Mesendoderm (in vitro differentiated cells): ENCODE results near the gene SERINC4.
"Not testable (repeated sequence)": the region's sequence is repeated elsewhere in the genome, so short reads cannot be mapped to it uniquely, and the experiment has no call there.

Source experiments
- DNase-seq: peaks from one replicate; pipeline ENCODE4 v3.0.0; 2013
- H2AK5ac ChIP-seq: 2 replicates; pipeline ENCODE4 v1.6.1; 2013; ENCODE audit warnings: low read length, inconsistent platforms
- H2BK120ac ChIP-seq: 2 replicates; pipeline ENCODE4 v1.6.1; 2013; ENCODE audit warnings: low read depth, mild to moderate bottlenecking, low read length, moderate library complexity, mixed read lengths
- H2BK15ac ChIP-seq: replicated peaks from 2 replicates; pipeline ENCODE4 v1.6.1; 2013; ENCODE audit warnings: low read depth, mild to moderate bottlenecking, moderate library complexity
- H2BK5ac ChIP-seq: 2 replicates; pipeline ENCODE4 v1.6.1; 2013; ENCODE audit warnings: low read length, inconsistent platforms
- H3K18ac ChIP-seq: 2 replicates; pipeline ENCODE4 v1.6.1; 2013; ENCODE audit warnings: mild to moderate bottlenecking, low read length, mixed read lengths
- H3K23ac ChIP-seq: one replicate; pipeline ENCODE4 v1.6.1; 2013; ENCODE audit warnings: low read length
- H3K27ac ChIP-seq: 2 replicates; pipeline ENCODE4 v1.5.1; 2013; ENCODE audit warnings: low read depth, mild to moderate bottlenecking, inconsistent platforms, low read length, moderate library complexity
- H3K27me3 ChIP-seq: 2 replicates; pipeline ENCODE4 v1.6.1; 2013; ENCODE audit warnings: low read length, control low read depth, mild to moderate bottlenecking, inconsistent platforms; ENCODE audit not compliant: insufficient read depth, poor library complexity
- H3K36me3 ChIP-seq: 2 replicates; pipeline ENCODE4 v1.6.1; 2013; ENCODE audit warnings: low read length, inconsistent platforms; ENCODE audit not compliant: control insufficient read depth, insufficient read depth
- H3K4ac ChIP-seq: one replicate; pipeline ENCODE4 v1.6.1; 2013; ENCODE audit warnings: low read depth, mild to moderate bottlenecking, low read length, moderate library complexity
- H3K4me1 ChIP-seq: 2 replicates; pipeline ENCODE4 v1.6.1; 2013; ENCODE audit warnings: low read depth, low read length, inconsistent platforms; ENCODE audit not compliant: control insufficient read depth
- H3K4me2 ChIP-seq: 2 replicates; pipeline ENCODE4 v1.6.1; 2013; ENCODE audit warnings: low read length
- H3K4me3 ChIP-seq: 2 replicates; pipeline ENCODE4 v1.5.1; 2013; ENCODE audit warnings: mild to moderate bottlenecking, low read length
- H3K56ac ChIP-seq: one replicate; pipeline ENCODE4 v1.6.1; 2013; ENCODE audit warnings: low read length
- H3K79me1 ChIP-seq: 2 replicates; pipeline ENCODE4 v1.6.1; 2013; ENCODE audit warnings: low read length, inconsistent platforms
- H3K79me2 ChIP-seq: 2 replicates; pipeline ENCODE4 v1.6.1; 2013; ENCODE audit warnings: mild to moderate bottlenecking, low read length; ENCODE audit not compliant: control insufficient read depth, insufficient read depth
- H3K9ac ChIP-seq: 2 replicates; pipeline ENCODE4 v1.6.1; 2013; ENCODE audit warnings: low read length, inconsistent platforms
- H4K5ac ChIP-seq: one replicate; pipeline ENCODE4 v1.6.1; 2013; ENCODE audit warnings: low read length
- H4K8ac ChIP-seq: one replicate; pipeline ENCODE4 v1.6.1; 2013; ENCODE audit warnings: low read depth, mild to moderate bottlenecking, control low read depth, low read length, moderate library complexity
- WGBS: extraction: QIAGEN DNeasy Blood & Tissue Kit; methylation state at CpG from one replicate; pipeline ENCODE4 v1.1.7; 2013; ENCODE audit warnings: low lambda C conversion rate, missing lambda C conversion rate; ENCODE audit not compliant: insufficient coverage; ENCODE audit errors: extremely low coverage; 5-methylcytosine and 5-hydroxymethylcytosine counted together

Gene SERINC4

DNA sequence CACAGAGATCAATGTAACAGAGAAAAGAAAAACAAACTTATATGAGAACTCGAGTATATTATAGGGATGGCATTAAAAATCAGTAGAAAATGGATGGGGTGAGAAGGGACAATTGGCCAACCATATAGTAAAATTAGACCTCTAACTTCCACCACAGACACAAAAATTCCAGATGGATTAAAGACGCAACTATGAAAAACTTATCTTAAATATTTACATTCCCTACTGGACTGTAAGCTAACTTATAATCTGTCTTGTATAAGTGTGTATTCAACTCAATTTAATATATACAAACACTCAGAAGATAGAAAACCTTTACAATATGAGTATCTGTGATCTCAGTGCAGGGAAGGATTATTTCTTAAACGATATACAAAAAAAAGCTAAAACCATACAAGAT, 21.5 kb upstream of the SERINC4 start:
- H3K27me3 ChIP-seq, result no peaks in the 10 kb centered on the region
- no peak overlapping the region for H2BK120ac ChIP-seq
- H3K9ac ChIP-seq, result no peak overlapping the region
- no peaks in the 10 kb centered on the region for H3K4me1 ChIP-seq
- DNase-seq, result no peak
- peaks cover 8% of the 10 kb centered on the region for H3K79me2 ChIP-seq
- no peak overlapping the region for H3K18ac ChIP-seq
- no CpG with 5 or more reads among the region's 3 CpGs for WGBS
- no peak overlapping the region for H2AK5ac ChIP-seq
- no peak overlapping the region for H2BK5ac ChIP-seq
- H3K4me2 ChIP-seq, result no peak overlapping the region
- no peak overlapping the region for H4K5ac ChIP-seq
- H3K36me3 ChIP-seq, result no peaks in the 10 kb centered on the region
- no peak overlapping the region for H3K56ac ChIP-seq
- peaks cover 1% of the 10 kb centered on the region for H3K79me1 ChIP-seq
- H3K23ac ChIP-seq, result no peak overlapping the region
- no peak overlapping the region for H3K27ac ChIP-seq
- H3K4me3 ChIP-seq, result no peak overlapping the region
- H4K8ac ChIP-seq, result no peak overlapping the region
- H3K4ac ChIP-seq, result no peak overlapping the region
- no peak overlapping the region for H2BK15ac ChIP-seq

DNA sequence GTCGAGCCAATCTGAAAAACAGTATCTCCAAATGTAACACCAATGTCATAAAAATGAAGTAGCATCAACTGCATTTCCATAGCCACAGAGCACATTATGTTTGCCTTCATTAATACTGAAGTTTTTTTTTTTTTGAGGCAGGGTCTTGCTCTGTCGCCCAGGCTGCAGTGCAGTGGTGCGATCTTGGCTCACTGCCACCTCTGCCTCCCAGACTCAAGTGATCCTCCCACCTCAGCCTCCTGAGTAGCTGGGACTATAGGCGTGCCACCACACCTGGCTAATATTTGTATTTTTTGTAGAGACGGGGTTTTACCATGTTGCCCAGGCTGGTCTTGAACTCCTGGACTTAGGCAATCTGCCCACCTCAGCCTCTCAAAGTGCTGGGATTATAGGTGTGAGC, 15.0 kb upstream of the SERINC4 start:
- H2BK15ac ChIP-seq, H4K8ac ChIP-seq, H3K79me2 ChIP-seq, H3K79me1 ChIP-seq, H3K23ac ChIP-seq, H3K56ac ChIP-seq, H3K27me3 ChIP-seq, H3K27ac ChIP-seq, DNase-seq, H3K36me3 ChIP-seq, H3K4me2 ChIP-seq, H2BK120ac ChIP-seq, H3K9ac ChIP-seq, H2BK5ac ChIP-seq, H4K5ac ChIP-seq, H2AK5ac ChIP-seq, H3K4me3 ChIP-seq, H3K4ac ChIP-seq, H3K18ac ChIP-seq, H3K4me1 ChIP-seq: not testable (repeated sequence)
- no CpG with 5 or more reads among the region's 5 CpGs for WGBS

DNA sequence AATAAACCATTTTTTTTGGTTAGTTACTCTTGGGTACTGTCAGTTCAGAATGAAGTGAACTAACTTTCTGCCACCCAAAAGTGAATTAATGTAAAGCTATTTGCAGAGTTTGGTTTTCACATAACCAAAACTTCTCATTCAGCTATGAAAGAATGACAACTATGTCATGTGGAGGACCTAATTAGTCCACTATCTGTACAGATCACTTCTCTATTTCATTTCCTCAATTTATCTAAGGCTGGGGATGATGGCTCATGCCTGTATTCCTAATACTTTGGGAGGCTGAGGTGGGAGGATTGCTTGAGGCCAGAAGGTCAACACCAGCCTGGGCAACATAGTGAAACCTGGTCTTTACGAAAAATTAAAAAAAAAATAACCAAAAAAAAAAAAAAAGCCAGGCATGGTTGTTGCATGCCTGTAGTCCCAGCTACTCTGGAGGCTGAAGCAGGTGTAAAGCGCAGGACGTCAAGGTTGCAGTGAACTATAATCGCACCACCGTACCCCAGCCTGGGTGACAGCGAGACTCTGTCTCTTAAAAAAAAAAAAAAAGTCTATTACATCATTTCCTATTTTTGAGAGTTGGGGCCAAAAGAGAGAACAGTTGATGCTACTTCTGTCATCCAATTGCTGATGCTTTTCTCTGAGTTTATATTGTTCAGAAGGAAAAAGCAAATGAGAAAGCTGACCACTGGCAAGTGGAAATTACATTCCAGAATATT, 9.1 kb upstream of the SERINC4 start:
- H3K4me2 ChIP-seq, result no peak overlapping the region
- no peak overlapping the region for H3K56ac ChIP-seq
- no peak overlapping the region for H2BK15ac ChIP-seq
- no peaks in the 10 kb centered on the region for H3K79me1 ChIP-seq
- no peaks in the 10 kb centered on the region for H3K4me1 ChIP-seq
- no peak overlapping the region for H4K8ac ChIP-seq
- no peaks in the 10 kb centered on the region for H3K27me3 ChIP-seq
- no peak overlapping the region for H3K23ac ChIP-seq
- H2BK120ac ChIP-seq, result no peak overlapping the region
- peaks cover 8% of the 10 kb centered on the region for H3K36me3 ChIP-seq
- H3K9ac ChIP-seq, result no peak overlapping the region
- no peak overlapping the region for H2AK5ac ChIP-seq
- H2BK5ac ChIP-seq, result no peak overlapping the region
- no peak overlapping the region for H3K18ac ChIP-seq
- H3K79me2 ChIP-seq, result no peaks in the 10 kb centered on the region
- no peak for DNase-seq
- no peak overlapping the region for H4K5ac ChIP-seq
- H3K27ac ChIP-seq, result no peak overlapping the region
- H3K4me3 ChIP-seq, result no peak overlapping the region
- WGBS, result no CpG with 5 or more reads among the region's 6 CpGs
- no peak overlapping the region for H3K4ac ChIP-seq

DNA sequence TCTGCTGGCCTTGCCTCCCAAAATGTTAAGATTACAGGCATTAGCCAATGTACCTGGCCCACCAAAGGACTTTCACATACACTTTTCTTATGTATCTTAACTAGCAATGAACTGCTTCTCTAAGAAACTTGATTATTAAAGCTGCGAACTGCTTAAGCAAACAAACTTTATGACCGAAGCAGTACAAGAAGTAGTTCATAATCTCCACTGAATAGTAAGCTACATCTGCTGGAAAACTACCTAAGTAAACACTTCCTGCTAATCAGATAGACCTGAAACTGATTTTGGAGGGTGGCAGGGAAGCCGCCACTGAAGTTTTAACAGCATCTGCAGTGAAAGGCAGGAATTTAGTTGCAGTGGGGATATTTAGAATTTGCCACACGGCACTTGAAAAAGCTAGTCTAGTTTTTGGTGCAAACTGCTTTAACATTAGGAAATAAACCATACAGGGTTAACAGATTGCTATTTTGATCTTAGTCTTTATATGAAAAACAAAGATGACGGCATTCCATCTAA, 8.5 kb upstream of the SERINC4 start:
- no peak overlapping the region for H3K4me3 ChIP-seq
- no peak overlapping the region for H3K56ac ChIP-seq
- H4K5ac ChIP-seq, result no peak overlapping the region
- H3K79me1 ChIP-seq, result no peaks in the 10 kb centered on the region
- H3K18ac ChIP-seq, result no peak overlapping the region
- DNase-seq, result no peak
- no peak overlapping the region for H3K4me2 ChIP-seq
- no peak overlapping the region for H3K23ac ChIP-seq
- no peak overlapping the region for H2BK5ac ChIP-seq
- H3K4ac ChIP-seq, result no peak overlapping the region
- peaks cover 8% of the 10 kb centered on the region for H3K36me3 ChIP-seq
- H3K4me1 ChIP-seq, result no peaks in the 10 kb centered on the region
- H2BK15ac ChIP-seq, result no peak overlapping the region
- no peak overlapping the region for H3K27ac ChIP-seq
- no peaks in the 10 kb centered on the region for H3K27me3 ChIP-seq
- no peak overlapping the region for H4K8ac ChIP-seq
- WGBS, result no CpG with 5 or more reads among the region's 5 CpGs
- no peak overlapping the region for H2BK120ac ChIP-seq
- H3K79me2 ChIP-seq, result no peaks in the 10 kb centered on the region
- no peak overlapping the region for H2AK5ac ChIP-seq
- H3K9ac ChIP-seq, result no peak overlapping the region

- H2BK15ac ChIP-seq, H3K4ac ChIP-seq, DNase-seq, H3K4me1 ChIP-seq, H4K8ac ChIP-seq, H3K23ac ChIP-seq, H4K5ac ChIP-seq, H2AK5ac ChIP-seq, H3K36me3 ChIP-seq, H2BK5ac ChIP-seq, H3K4me2 ChIP-seq, H3K27ac ChIP-seq, H3K18ac ChIP-seq, H3K4me3 ChIP-seq, H3K9ac ChIP-seq, H2BK120ac ChIP-seq, H3K27me3 ChIP-seq, H3K79me1 ChIP-seq, H3K56ac ChIP-seq: not testable (repeated sequence)
- no CpG with 5 or more reads among the region's 7 CpGs for WGBS
- H3K79me2 ChIP-seq, result peaks cover 11% of the 10 kb centered on the region
These were observed 2.7 kb upstream of the SERINC4 start for GRCh38 chr15:43802676-43803075.
